ENCODE data around the gene OXNAD1.
"Not testable (repeated sequence)": the region's sequence is repeated elsewhere in the genome, so short reads cannot be mapped to it uniquely, and the experiment has no call there.

Gene OXNAD1

DNA sequence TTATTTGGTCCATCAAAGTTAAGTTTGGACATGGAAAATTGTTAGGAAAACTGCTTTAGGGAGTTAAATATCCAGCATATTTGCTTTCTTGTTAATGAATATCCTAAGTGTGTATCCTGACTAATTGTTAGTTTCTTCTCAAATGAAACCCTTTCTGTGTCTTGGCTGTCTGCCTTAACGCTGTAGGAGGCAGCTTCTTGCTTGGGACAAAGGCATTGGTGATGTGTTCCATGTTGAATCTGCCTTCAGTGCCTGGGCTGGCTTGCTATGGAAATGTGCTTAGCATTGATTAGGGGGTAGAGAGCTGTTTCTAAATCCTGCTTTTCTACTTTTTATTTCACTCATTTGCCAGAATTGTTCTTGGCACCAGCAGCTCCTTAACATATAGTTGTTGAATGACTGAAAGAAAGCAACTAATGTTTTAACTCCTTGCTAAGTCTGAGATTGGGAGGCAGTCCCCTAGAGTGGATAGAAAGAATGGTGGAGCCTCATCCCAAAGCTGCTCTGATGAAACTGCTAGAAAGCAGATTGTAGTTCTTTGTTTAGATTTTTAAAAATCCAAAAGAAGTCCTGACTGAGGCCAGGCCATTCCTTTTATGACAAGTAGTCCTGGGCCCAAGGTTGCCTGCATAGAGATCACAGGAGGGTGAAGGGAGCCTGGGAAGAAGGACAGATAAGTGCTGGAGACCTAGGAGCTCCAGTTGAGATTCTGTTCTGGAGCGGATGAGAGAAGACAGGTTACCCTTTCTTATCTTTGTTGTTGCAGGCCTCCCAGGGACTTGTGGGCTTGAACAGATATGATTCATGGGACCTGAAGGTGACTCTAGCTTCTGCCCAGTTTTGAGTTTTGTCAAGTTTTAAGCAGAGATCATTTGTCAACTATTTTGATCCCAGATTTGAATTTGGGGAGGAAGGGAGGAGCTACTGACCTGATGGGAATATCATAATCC is 39.3 kb downstream of the OXNAD1 start:
- H3K9me3 ChIP-seq, result no peaks in the 10 kb centered on the region
- no peak overlapping the region for H3K27ac ChIP-seq
- no peak overlapping the region for H3K4me3 ChIP-seq (ENCODE audit: low read depth in 1 of 2, low read length in 1 of 2)
- TF ChIP-seq, protein P1, sequence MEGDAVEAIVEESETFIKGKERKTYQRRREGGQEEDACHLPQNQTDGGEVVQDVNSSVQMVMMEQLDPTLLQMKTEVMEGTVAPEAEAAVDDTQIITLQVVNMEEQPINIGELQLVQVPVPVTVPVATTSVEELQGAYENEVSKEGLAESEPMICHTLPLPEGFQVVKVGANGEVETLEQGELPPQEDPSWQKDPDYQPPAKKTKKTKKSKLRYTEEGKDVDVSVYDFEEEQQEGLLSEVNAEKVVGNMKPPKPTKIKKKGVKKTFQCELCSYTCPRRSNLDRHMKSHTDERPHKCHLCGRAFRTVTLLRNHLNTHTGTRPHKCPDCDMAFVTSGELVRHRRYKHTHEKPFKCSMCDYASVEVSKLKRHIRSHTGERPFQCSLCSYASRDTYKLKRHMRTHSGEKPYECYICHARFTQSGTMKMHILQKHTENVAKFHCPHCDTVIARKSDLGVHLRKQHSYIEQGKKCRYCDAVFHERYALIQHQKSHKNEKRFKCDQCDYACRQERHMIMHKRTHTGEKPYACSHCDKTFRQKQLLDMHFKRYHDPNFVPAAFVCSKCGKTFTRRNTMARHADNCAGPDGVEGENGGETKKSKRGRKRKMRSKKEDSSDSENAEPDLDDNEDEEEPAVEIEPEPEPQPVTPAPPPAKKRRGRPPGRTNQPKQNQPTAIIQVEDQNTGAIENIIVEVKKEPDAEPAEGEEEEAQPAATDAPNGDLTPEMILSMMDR (IDR thresholded peaks at IDR 0.05), result no peak
- no peaks in the 10 kb centered on the region for H3K27me3 ChIP-seq
- peaks cover 25% of the 10 kb centered on the region for H3K36me3 ChIP-seq
- no peaks in the 10 kb centered on the region for H3K4me1 ChIP-seq (ENCODE audit: control insufficient read depth in 1 of 2, insufficient read depth in 1 of 2, low read depth in 1 of 2, low read length in 1 of 2)

DNA sequence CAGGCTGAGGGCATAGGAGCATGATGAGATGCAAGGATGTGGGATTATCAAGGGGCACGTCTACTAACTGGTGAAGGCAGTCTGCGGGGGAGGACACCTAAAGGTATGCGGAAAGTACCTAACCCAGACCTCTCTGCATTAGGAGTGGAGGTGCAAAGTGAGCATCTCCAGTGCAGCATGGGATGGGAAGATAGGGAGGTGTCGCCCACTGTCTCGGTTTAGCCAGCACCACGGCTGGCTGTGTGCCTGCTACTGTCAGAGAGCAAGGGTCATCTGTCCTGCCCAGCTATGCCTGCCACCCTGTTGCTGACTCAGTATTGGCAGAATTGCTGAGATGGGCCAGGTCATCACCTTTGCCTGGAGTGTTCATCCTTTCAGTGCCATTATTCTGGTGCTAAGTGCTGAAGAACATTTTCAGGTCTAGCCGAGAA is 40.1 kb downstream of the OXNAD1 start:
- Histone ChIP-seq H3K27me3 (no peaks in the 10 kb centered on the region), H3K27ac (no peak overlapping the region), H3K4me3 (ENCODE audit: low read depth in 1 of 2, low read length in 1 of 2) (no peak overlapping the region), H3K4me1 (ENCODE audit: control insufficient read depth in 1 of 2, insufficient read depth in 1 of 2, low read depth in 1 of 2, low read length in 1 of 2) (no peaks in the 10 kb centered on the region), H3K9me3 (no peaks in the 10 kb centered on the region), H3K36me3 (peaks cover 25% of the 10 kb centered on the region)
- TF ChIP-seq, protein P1 (IDR thresholded peaks at IDR 0.05), result no peak

DNA sequence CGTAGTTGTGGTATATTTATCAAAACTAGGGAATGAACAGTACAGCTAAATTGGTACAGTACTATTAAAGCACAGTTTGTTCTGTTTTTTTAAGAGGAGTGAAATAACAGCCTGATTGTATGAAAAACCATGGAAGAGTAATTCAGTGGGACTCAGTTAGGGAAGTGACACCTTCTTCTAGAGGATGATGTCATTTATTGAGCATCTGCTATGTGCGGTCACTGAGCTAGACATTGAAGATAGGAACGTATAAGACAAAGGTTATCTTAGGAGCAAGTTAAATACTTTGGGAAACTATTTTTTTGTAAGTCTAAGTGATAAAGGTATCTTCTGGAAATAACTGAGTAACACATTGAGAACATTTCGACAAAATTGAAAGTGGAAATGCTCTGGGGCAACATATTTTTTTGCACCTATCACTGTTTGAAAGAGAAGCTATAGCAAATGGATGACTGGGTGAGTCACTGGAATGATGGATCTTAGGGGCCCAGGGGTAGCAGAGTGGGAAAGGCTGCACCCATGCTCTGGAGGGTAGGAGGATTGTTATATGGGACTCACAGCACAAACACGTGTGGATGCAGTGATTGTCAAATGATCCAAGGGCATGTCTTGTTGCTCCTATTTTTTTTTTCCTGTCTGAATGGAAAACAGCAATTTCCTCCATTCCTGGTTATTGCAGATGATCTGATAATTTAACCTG is 43.0 kb downstream of the OXNAD1 start:
- Histone ChIP-seq H3K27ac (no peak overlapping the region), H3K4me3 (ENCODE audit: low read depth in 1 of 2, low read length in 1 of 2) (no peak overlapping the region), H3K9me3 (no peaks in the 10 kb centered on the region), H3K27me3 (no peaks in the 10 kb centered on the region), H3K36me3 (peaks cover 12% of the 10 kb centered on the region), H3K4me1 (ENCODE audit: control insufficient read depth in 1 of 2, insufficient read depth in 1 of 2, low read depth in 1 of 2, low read length in 1 of 2) (peaks cover 0 to 8% of the 10 kb centered on the region in 2 experiments)
- TF ChIP-seq, protein P1 (IDR thresholded peaks at IDR 0.05), result no peak

GRCh38 chr3:16308727-16309126 is 43.7 kb downstream of the OXNAD1 start:
- no peak overlapping the region for H3K4me3 ChIP-seq (ENCODE audit: low read depth in 1 of 2, low read length in 1 of 2)
- H3K9me3 ChIP-seq, result no peaks in the 10 kb centered on the region
- H3K36me3 ChIP-seq, result peaks cover 5% of the 10 kb centered on the region
- no peak overlapping the region for H3K27ac ChIP-seq
- no peaks in the 10 kb centered on the region for H3K27me3 ChIP-seq
- H3K4me1 ChIP-seq (ENCODE audit: control insufficient read depth in 1 of 2, insufficient read depth in 1 of 2, low read depth in 1 of 2, low read length in 1 of 2), result peaks cover 0 to 8% of the 10 kb centered on the region in 2 experiments
- TF ChIP-seq, protein P1 (IDR thresholded peaks at IDR 0.05), result no peak

GRCh38 chr3:16309558-16309957 is 44.5 kb downstream of the OXNAD1 start:
- Histone ChIP-seq H3K36me3 (peaks cover 5% of the 10 kb centered on the region), H3K27ac (no peak overlapping the region), H3K4me3 (ENCODE audit: low read depth in 1 of 2, low read length in 1 of 2) (no peak overlapping the region), H3K4me1 (ENCODE audit: control insufficient read depth in 1 of 2, insufficient read depth in 1 of 2, low read depth in 1 of 2, low read length in 1 of 2) (peaks cover 0 to 8% of the 10 kb centered on the region in 2 experiments), H3K27me3 (no peaks in the 10 kb centered on the region), H3K9me3 (no peaks in the 10 kb centered on the region)
- TF ChIP-seq, protein P1 (IDR thresholded peaks at IDR 0.05), result no peak

DNA sequence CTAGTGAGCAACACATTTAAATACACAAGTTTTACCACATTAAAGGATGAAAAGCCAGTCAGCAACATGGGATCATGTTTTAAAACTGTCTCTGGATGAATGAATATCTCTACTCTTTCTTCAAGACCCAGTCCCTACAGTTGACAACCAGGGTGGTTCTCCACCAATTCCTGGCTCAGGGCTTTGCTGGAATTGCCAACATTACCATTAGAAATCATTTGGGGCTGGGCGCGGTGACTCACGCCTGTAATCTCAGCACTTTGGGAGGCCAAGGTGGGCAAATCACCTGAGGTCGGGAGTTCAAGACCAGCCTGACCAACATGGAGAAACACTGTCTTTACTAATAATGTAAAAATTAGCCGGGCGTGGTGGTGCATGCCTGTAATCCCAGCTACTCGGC is 45.5 kb downstream of the OXNAD1 start:
- not testable (repeated sequence) for H3K9me3 ChIP-seq; H3K4me3 ChIP-seq (ENCODE audit: low read depth in 1 of 2, low read length in 1 of 2); H3K36me3 ChIP-seq; H3K27me3 ChIP-seq; H3K4me1 ChIP-seq (ENCODE audit: control insufficient read depth in 1 of 2, insufficient read depth in 1 of 2, low read depth in 1 of 2, low read length in 1 of 2); H3K27ac ChIP-seq
